Transverse colon (tissue), 4 donors: ENCODE data around the gene MSI2. TPM values are rescaled to one million over a fixed set of nuclear protein-coding genes. Genes with fewer than 3 reads are reported as not detected.

ENCODE experiments used
- DNase-seq: peaks from one replicate; pipeline ENCODE4 v3.0.0-alpha.2; 2019
- H3K27ac ChIP-seq, 4 donors: fragments of 200-600 bp; sonication (generic); 2 replicates each; pipeline ENCODE4 v1.5.1; 2016 to 2018; ENCODE audit warnings: inconsistent platforms in 4 of 4
- H3K27me3 ChIP-seq: fragments of 200-600 bp; sonication (generic); 2 replicates; pipeline ENCODE4 v1.5.1; 2017; ENCODE audit warnings: inconsistent platforms
- H3K36me3 ChIP-seq, 4 donors: fragments of 200-600 bp; sonication (generic); 2 replicates each; pipeline ENCODE4 v1.5.1; 2017 to 2019; ENCODE audit warnings: inconsistent platforms in 4 of 4
- H3K4me1 ChIP-seq, 4 donors: fragments of 200-600 bp; sonication (generic); 2 replicates each; pipeline ENCODE4 v1.5.1; 2017 to 2020; ENCODE audit warnings: inconsistent platforms in 4 of 4
- H3K4me3 ChIP-seq, 4 donors: fragments of 200-600 bp; sonication (generic); 1 replicate in 1 of 4; 2 replicates in 3 of 4; pipeline versions ENCODE4 v1.5.1 to v1.6.1; 2017 to 2019; ENCODE audit warnings: inconsistent platforms in 4 of 4
- H3K9me3 ChIP-seq, 2 donors: fragments of 200-600 bp; sonication (generic); 2 replicates each; pipeline ENCODE4 v1.5.1; 2017 to 2019; ENCODE audit warnings: inconsistent platforms in 2 of 2
- CTCF ChIP-seq, 5 experiments: fragments of 200-600 bp in 3 of 5; fragments of 450-650 bp in 2 of 5; sonication (generic) in 3 of 5; IDR thresholded peaks; 1 replicate in 2 of 5; 2 replicates in 3 of 5; pipeline ENCODE4 v1.5.1; 2016 to 2017; ENCODE audit warnings: antibody characterized with exemption in 5 of 5, inconsistent platforms in 3 of 5, mild to moderate bottlenecking in 2 of 5, moderate library complexity in 1 of 5
- EP300 ChIP-seq: sonication (generic); formaldehyde crosslinking; IDR thresholded peaks from one replicate; pipeline ENCODE4 v1.6.1; 2017; ENCODE audit warnings: antibody characterized with exemption, low read depth
- POLR2A ChIP-seq: fragments of 450-650 bp; IDR thresholded peaks from one replicate; pipeline ENCODE4 v1.6.1; 2016; ENCODE audit warnings: antibody characterized with exemption, mild to moderate bottlenecking, moderate library complexity
- POLR2AphosphoS5 ChIP-seq, 3 donors: sonication (generic); formaldehyde crosslinking; IDR thresholded peaks; one replicate each; pipeline ENCODE4 v1.6.1; 2016; ENCODE audit warnings: antibody characterized with exemption in 3 of 3
- WGBS, 2 donors: methylation state at CpG; one replicate each; pipeline ENCODE4 v1.1.5; 2018; ENCODE audit warnings: low coverage in 1 of 2; 5-methylcytosine and 5-hydroxymethylcytosine counted together
- in situ Hi-C, 4 donors: fragments of 200-750 bp; cut with MboI; loops; one replicate each; pipeline versions ENCODE4 v1.15.0 to v1.15.1; 2017; ENCODE audit warnings: low sequenced_read_pairs in 3 of 4, low pct_ligation_motif_present in 1 of 4, low pct_unique_long_range_greater_than_20kb in 1 of 4
- intact Hi-C: fragments of 100-400 bp; cut with DNase I; formaldehyde crosslinking; loops from one replicate; pipeline ENCODE4 v1.15.1; 2023; ENCODE audit warnings: low total_unique reads
- total RNA-seq, 4 donors: library from RNA; depleted of rRNA; stranded (reverse); fragments of >200 nt; gene quantifications; one replicate each; pipeline ENCODE4 v1.1.0, GENCODE V29; 2016

The MSI2 gene
- total RNA-seq, 4 donors from 2014 or later = 20.6 to 36.0 (median 29.3) TPM

GRCh38 chr17:57490890-57491289 lies 234.6 kb downstream of the MSI2 start:
- TF ChIP-seq CTCF (IDR thresholded peaks at IDR 0.05) = no peak
- TF ChIP-seq POLR2A = no peak
- TF ChIP-seq EP300 = no peak
- TF ChIP-seq POLR2AphosphoS5 (IDR thresholded peaks at IDR 0.05) = no peak
- Histone ChIP-seq H3K27ac (no peak overlapping the region), H3K9me3 (no peaks in the 10 kb centered on the region), H3K4me3 (no peak overlapping the region), H3K4me1 (peaks cover 0 to 17% (median 3%) of the 10 kb centered on the region in 4 donors), H3K27me3 (no peaks in the 10 kb centered on the region), H3K36me3 (no peaks in the 10 kb centered on the region)
- in situ Hi-C loops (no loop called here), intact Hi-C loops (no loop called here)
- 77 to 95% methylated on average over 5 to 12 of the region's 12 CpGs for WGBS, 2 donors
- no peak for DNase-seq

- DNase-seq = no peak
- Histone ChIP-seq H3K4me1 (no peaks in the 10 kb centered on the region), H3K27ac (no peak overlapping the region), H3K27me3 (no peaks in the 10 kb centered on the region), H3K9me3 (no peaks in the 10 kb centered on the region), H3K36me3 (no peaks in the 10 kb centered on the region), H3K4me3 (no peak overlapping the region)
- no peak for TF ChIP-seq POLR2AphosphoS5 (IDR thresholded peaks at IDR 0.05)
- no peak for TF ChIP-seq CTCF (IDR thresholded peaks at IDR 0.05)
- TF ChIP-seq EP300 = no peak
- TF ChIP-seq POLR2A = no peak
- in situ Hi-C loops (no loop called here), intact Hi-C loops (no loop called here)
- 83 to 89% methylated on average over 1 to 5 of the region's 5 CpGs for WGBS, 2 donors
Observed at GRCh38 chr17:57493171-57493570, 236.8 kb downstream of the MSI2 start.

GRCh38 chr17:57493625-57494024 lies 237.3 kb downstream of the MSI2 start:
- TF ChIP-seq EP300 (no peak), POLR2AphosphoS5 (IDR thresholded peaks at IDR 0.05) (no peak), CTCF (IDR thresholded peaks at IDR 0.05) (no peak), POLR2A (no peak)
- Histone ChIP-seq H3K27ac (no peak overlapping the region), H3K9me3 (no peaks in the 10 kb centered on the region), H3K27me3 (no peaks in the 10 kb centered on the region), H3K4me1 (no peaks in the 10 kb centered on the region), H3K36me3 (no peaks in the 10 kb centered on the region), H3K4me3 (no peak overlapping the region)
- DNase-seq = no peak
- 96% methylated on average over 6 of the region's 6 CpGs; no CpG with 5 or more reads in 1 of the 2 donors for WGBS, 2 donors
- intact Hi-C loops (no loop called here), in situ Hi-C loops (no loop called here)

- Histone ChIP-seq H3K4me1 (no peaks in the 10 kb centered on the region), H3K4me3 (no peak overlapping the region), H3K27me3 (no peaks in the 10 kb centered on the region), H3K27ac (no peak overlapping the region), H3K9me3 (no peaks in the 10 kb centered on the region), H3K36me3 (no peaks in the 10 kb centered on the region)
- in situ Hi-C loops = no loop called here
- TF ChIP-seq POLR2AphosphoS5 (IDR thresholded peaks at IDR 0.05) (no peak), EP300 (no peak), CTCF (IDR thresholded peaks at IDR 0.05) (no peak), POLR2A (no peak)
- WGBS, 2 donors = 94 to 100% methylated on average over 1 to 5 of the region's 5 CpGs
- no peak for DNase-seq
- intact Hi-C loops = no loop called here
Observed at GRCh38 chr17:57494443-57494842, 238.1 kb downstream of the MSI2 start.
